GM18505 (cell line): ENCODE data around the gene CCNJL.
"Not testable (repeated sequence)": the region's sequence is repeated elsewhere in the genome, so short reads cannot be mapped to it uniquely, and the experiment has no call there.

ENCODE experiments used
- ATAC-seq: cut with Tn5 transposase; IDR thresholded peaks from one replicate; pipeline ENCODE4 v1.9.1; 2021; ENCODE audit not compliant: unreplicated experiment
- POLR2A ChIP-seq: IDR thresholded peaks from 4 replicates; pipeline ENCODE4 v1.6.1; 2011; ENCODE audit warnings: borderline replicate concordance; ENCODE audit not compliant: insufficient read depth, insufficient read length; ENCODE audit errors: extremely low read depth

CCNJL gene

GRCh38 chr5:160259341-160259740 lies 53.0 kb downstream of the CCNJL start:
- no peak for TF ChIP-seq POLR2A

GRCh38 chr5:160254706-160255105 lies 57.7 kb downstream of the CCNJL start:
- no peak for ATAC-seq
- TF ChIP-seq POLR2A, result no peak

More at GRCh38 chr5:160259341-160259740, 53.0 kb downstream of the CCNJL start:
- no peak for ATAC-seq

- TF ChIP-seq POLR2A, result no peak
- no peak for ATAC-seq
Measured at GRCh38 chr5:160253441-160253840, 58.9 kb downstream of the CCNJL start.

- no peak for TF ChIP-seq POLR2A
- ATAC-seq, result no peak
Measured at GRCh38 chr5:160252916-160253315, 59.4 kb downstream of the CCNJL start.

GRCh38 chr5:160251406-160252155 lies 60.8 kb downstream of the CCNJL start:
- ATAC-seq, result no peak
- TF ChIP-seq POLR2A, result no peak

GRCh38 chr5:160250826-160251225 lies 61.5 kb downstream of the CCNJL start:
- TF ChIP-seq POLR2A, result no peak

GRCh38 chr5:160250226-160250625 lies 62.1 kb downstream of the CCNJL start:
- no peak for TF ChIP-seq POLR2A
- ATAC-seq, result no peak

More at GRCh38 chr5:160250826-160251225, 61.5 kb downstream of the CCNJL start:
- no peak for ATAC-seq

- ATAC-seq, result not testable (repeated sequence)
Measured at GRCh38 chr5:160249570-160249969, 62.8 kb downstream of the CCNJL start.

GRCh38 chr5:160245506-160246086 lies 66.8 kb downstream of the CCNJL start:
- ATAC-seq, result no peak
- TF ChIP-seq POLR2A, result no peak

- no peak for ATAC-seq
- no peak for TF ChIP-seq POLR2A
Measured at GRCh38 chr5:160242145-160242544, 70.2 kb downstream of the CCNJL start.

GRCh38 chr5:160240350-160240749 lies 72.0 kb downstream of the CCNJL start:
- no peak for TF ChIP-seq POLR2A
- ATAC-seq, result no peak

- no peak for TF ChIP-seq POLR2A
- ATAC-seq, result no peak
Measured at GRCh38 chr5:160237571-160238093, 74.7 kb downstream of the CCNJL start.

- ATAC-seq, result no peak
- no peak for TF ChIP-seq POLR2A
Measured at GRCh38 chr5:160235731-160236130, 76.6 kb downstream of the CCNJL start.

GRCh38 chr5:160233215-160233614 lies 79.1 kb downstream of the CCNJL start:
- peak; percentile 44 for ATAC-seq
- no peak for TF ChIP-seq POLR2A
